Glomerular visceral epithelial cell (primary cell): ENCODE data around the gene SYT14.
A peak's percentile ranks its signal among the peaks of the same experiment; 100 is the strongest.
"Not testable (repeated sequence)": the region's sequence is repeated elsewhere in the genome, so short reads cannot be mapped to it uniquely, and the experiment has no call there.

Experiments used
- DNase-seq: peaks from one replicate; pipeline ENCODE4 v3.0.0-alpha.2; 2016; ENCODE audit errors: extremely low spot score

The SYT14 gene

DNA sequence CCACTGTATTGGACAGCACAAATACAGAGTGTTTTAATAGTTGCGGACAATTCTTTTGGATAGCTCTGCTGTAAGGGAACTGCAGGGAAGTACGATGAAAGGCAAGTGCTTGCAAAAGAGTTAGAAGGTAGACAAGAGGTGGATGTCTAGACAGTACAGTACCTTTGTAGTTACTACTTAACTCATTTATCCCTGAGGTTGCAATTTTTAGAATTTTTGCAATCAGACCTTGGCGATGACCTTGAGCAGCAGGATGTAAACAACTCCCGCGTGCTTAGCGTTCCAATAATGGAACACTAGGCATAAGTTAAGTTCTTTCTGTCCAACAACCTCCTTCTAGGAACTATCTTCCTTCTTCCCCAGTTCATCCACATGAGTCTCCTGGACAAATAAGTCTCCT, 1.9 kb upstream of the SYT14 start:
- DNase-seq, result no peak

DNA sequence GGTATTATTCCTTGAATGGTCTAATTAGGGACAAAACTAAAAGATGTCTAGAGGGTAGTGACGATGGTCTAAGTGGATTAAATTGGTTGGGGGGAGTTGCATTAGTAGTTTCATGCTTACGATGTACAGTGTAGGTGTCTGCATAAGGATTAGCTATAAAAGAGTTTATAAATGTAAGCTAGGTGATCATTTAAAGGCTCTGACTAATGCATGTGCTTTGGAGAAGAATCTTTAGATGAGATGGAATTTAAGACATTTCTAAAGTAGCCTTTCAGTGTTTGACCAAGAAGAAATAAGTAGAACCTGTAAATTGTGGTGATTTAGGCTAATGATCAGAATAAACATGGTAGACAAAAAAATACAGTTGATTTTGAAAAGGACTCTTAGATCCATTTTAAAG, 7.4 kb downstream of the SYT14 start:
- no peak for DNase-seq

DNA sequence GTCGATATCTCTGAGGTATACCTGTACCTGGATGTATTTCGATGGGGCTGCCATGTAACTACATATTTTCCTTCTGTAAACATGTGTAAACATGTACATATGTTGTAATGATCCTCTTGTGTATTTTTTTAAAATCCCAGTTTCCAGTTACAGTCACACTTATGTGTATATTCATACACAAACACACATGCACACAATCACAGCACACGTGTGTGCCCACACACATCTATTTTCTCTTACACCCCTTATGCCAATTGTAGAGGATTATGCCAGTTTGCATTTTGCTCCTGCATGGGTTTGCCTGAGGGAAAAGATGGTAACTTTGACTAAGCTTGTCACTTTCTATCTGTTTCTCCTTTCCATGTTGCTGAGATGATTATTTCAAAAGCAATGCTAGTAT, 10.1 kb downstream of the SYT14 start:
- DNase-seq, result no peak

DNA sequence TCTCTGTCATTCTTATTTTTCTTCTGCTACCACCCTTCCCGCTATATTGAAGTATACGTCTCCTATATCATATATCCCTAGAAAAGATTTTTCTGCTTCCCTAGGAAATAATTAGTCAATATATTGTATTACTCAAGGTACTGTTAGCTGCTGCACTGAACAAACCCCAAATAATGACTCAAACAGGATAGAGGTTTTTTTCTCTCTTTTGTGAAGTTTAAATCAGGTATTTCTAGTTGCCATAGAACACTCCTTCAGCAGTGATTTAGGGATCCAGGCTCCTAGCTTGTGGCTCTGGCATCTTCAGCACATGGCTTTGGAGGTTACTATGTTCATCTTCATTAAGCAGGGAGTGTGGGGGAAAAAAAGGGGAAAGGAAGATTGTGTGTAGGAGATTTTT, 18.1 kb downstream of the SYT14 start:
- no peak for DNase-seq

DNA sequence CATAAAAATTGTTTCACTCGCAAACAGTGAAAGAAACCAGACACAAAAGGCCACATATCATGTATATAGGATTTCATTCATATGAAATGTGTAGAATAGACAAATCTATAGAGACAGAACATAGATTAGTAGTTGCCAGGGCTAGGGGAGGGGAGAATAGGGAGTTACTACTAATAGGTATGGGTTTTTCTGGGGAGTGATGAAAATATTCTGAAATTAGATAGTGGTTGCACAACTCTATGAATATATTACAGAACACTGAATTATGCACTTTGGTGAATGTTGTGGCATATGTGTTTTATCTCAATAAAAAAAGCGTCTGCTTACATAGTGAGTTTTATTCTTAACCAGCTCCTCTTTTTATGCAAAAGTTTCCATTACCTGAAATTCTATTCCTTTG, 21.6 kb downstream of the SYT14 start:
- no peak for DNase-seq

DNA sequence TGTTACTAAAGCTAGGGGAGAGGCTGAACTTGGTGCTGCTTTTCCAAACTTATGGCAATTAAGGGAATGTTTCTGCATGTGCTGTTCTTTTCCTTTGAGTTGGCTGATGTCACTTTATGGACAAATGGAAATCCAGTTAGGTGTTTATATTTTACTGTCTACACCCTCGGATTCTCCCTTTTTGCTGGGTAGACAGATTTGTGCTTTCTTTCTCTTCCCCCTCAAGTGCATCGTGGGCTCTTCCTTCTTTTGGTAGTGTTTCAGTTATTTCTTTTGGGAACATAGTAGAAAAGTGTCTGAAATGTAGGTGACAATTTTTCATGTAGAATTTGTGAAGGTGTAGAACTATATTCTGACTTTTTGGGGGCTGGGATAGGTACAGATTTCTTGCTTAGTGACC, 22.9 kb downstream of the SYT14 start:
- DNase-seq, result no peak

DNA sequence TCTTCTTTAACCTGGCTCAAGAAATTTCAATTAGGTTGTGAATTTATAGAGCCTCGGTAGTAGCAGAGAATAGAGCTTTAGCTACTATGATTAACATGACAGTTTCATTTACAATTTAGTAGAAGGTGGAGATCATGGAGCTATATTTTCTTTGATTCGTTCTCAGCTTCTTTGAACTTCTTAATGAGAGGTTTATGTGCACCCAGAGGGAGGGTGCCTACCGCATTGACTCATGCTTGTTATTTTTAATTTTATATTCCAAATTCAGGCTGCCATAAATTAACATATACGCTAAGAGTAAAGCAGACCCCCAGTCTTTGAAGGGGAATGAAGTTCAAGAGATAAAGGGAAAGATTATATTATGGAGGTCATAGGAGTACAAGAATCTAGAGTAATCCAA, 24.4 kb downstream of the SYT14 start:
- DNase-seq, result no peak

DNA sequence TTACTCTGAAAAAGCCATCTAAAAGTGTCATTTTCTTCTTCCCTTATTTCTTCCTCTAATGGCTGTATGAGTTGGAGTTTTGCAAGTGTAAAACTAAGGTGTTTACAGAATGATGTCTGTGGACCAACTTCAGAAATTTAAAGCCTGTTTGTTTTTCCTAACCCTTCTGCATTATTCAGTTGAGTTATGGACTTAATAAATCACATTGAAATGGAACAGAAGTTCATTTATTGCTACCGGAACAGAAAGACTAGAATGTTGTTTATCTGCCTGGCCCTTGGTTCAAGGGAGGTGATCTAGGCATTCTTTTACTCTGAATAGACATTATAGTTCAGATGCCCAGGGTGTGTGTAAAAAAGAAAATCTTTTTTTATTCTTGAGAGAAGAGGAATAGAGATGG, 24.8 kb downstream of the SYT14 start:
- DNase-seq, result no peak

DNA sequence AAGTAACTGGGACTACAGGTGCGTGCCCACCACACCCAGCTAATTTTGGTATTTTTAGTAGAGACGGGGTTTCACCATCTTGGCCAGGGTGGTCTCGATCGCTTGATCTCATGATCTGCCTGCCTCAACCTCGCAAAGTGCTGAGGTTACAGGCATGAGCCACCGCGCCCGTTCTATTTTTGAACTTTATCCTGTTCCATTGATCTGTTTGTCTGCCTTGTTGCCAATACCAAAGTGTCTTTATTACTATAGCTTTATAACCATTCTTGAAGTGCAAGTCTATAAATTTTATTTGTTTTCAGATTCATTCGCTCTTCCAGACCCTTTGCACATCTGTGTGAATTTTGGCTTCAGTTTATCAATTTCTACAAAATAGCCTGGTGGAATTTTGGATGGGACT, 28.0 kb downstream of the SYT14 start:
- DNase-seq, result no peak

DNA sequence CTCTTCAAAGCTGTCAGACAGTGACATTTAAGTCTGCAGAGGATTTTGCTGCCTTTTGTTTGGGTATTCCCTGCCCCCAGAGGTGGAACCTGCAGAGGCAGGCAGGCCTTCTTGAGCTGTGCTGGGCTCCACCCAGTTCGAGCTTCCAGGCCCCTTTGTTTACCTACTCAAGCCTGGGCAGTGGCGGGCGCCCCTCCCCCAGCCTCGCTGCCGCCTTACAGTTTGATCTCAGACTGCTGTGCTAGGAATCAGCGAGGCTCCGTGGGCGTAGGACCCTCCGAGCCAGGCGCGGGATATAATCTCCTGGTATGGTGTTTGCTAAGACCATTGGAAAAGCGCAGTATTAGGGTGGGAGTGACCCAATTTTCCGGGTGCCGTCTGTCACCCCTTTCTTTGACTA, 40.7 kb downstream of the SYT14 start:
- DNase-seq, result not testable (repeated sequence)

DNA sequence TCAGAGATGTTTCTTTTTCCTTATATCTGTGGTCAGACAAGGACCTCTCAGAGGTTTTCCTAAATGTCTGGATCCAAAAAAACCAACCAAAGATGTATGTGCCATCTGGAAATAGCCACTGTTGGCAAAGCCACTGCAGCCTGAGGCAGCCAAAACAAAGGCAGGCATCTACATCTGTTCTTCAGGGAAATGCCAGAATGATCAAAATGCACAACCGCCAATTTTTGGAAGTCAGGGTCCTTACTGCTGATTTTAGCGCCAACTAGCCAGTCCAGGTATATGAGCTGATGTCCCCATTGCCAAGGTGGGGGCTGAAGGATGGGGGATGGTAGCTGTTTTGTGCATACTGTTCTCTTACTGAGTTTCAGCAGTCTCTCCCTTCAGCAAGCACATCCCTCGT, 45.9 kb downstream of the SYT14 start:
- no peak for DNase-seq

DNA sequence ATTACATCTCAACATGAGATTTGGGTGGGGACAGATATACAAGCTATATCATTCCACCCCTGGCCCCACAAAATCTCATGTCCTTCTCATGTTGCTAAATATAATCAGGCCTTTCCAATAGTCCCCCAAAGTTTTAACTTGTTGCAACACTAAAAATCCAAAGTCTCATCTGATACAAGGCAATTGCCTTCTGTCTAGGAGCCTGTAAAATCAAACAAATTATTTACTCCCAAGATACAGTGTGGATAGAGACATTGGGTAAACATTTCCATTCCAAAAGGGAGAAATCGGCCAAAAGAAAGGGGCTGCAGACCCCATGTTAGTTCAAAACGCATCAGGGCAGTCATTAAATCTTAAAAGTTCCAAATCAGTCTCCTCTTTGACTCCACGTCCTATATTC, 47.0 kb downstream of the SYT14 start:
- no peak for DNase-seq

DNA sequence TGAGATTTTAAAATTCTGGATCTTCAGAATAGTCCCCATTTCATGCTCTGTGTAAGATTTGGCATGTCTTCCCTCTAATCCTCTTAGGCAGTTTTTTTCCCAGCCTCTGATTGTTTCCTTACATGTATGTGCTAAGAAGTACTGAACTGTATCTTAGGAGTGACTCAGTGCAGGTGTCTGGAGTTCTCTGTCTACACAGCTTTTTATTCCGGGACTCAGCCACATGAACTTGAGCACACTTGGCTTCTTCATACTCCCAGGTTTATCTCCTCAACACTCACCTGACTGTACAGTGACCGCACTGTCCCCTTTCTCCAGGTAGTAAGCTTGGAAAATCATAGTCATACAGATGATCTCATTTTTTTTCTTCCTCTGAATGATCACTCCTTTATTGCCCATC, 50.7 kb downstream of the SYT14 start:
- peak; percentile 48 for DNase-seq

DNA sequence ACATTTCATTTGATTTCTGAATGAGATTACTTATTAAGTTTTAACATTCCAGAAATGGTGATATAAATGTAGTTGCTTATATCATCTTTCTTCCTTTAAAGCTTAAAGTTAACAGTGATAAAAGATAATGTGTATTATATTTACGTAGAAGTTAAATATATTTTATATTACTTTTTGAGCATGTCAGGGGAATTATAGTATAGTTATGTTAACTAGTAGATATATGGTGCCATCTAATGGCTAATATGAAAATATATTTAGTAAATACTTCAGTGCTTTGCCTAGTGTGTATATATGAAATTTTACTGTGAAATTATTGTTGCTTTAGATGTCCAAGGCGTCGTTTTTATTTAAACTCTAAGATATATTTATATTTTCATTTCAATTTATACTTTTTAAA, 51.5 kb downstream of the SYT14 start:
- DNase-seq, result peak; percentile 16

DNA sequence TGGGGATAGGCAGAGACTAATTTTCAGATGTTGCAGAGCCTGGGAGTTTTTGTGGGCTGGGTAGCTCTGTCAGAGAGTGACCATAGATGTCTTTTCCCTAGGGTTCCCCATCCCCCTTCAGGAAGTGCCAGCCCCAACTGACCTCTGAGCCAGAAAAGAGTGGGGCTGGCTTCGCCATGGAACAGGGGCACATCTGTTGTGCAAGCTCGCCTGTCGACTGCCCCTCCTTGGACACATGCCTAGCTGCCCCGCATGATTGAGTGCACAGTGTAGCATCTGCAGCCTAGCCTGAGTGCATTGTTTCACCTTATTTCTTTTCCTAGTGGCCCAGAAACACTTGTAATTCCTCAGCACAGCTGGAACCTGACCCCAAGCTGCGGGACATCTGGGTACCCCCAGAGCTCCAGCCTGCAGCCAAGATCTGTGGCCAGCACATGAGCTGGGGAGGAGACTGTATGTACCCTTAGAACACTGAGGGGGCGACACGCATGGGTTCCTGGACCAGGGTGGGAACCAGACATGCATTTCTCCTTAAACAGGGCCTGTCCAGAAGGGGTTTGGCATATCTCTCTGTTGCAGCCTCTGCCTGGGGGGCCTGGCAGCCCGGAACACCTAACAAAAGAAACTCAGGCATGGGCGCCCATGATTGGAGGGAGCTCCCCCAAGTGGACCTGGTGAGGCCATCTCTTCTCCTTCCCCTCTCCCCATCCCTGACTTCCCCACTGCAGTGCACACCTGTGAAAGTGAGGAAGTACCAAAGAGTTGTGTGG, 55.2 kb downstream of the SYT14 start:
- DNase-seq, result no peak

DNA sequence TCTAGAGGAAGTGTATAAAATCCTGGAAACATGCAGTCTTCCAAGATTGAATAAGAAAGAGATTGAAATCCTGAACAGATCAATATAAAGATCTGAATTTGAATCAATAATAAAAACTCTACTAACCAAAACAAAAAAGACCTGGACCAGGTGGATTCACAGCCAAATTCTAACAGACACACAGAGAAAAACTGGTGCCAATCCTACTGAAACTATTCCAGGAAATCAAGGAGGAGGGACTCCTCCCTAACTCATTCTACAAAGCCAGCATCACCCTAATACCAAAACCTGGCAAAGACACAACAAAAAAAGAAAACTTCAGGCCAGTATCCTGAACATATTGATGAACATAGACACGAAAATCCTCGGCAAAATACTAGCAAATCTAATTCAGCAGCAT, 58.3 kb downstream of the SYT14 start:
- no peak for DNase-seq

DNA sequence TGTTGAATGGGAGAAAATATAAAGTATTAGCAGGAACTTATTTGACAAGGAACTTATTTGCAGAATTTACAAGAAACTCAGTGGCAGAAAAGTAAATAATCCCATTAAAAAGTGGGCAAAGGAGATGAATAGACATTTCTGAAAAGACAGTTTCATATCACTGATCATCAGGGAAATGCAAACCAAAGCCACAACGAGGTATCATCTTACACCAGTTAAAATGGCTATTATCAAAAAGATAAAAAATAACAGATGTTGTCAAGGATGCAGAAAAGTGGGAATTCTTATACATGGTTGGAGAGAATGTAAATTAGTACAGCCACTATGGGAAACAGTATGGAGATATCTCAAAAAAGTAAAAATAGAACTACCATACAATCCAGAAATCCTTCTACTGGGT, 61.0 kb downstream of the SYT14 start:
- DNase-seq, result no peak

DNA sequence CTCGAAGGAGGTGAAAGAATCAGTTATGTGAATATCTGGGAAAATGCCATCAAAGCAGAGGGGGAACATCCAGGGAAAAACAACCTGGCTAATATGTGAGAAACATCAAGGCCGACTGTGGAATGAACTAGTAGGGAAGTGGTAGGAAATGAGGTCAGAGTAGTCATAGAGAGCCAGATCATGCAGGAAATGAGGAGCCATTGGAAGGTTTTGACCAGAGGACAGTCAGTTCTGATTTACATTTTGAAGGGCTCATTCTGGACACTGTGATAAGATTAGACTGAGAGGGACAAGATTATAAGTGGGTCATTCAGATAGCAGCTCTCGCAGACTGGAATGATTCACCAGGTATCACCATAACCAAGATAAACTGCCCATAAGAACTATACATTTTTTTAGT, 63.7 kb downstream of the SYT14 start:
- no peak for DNase-seq

DNA sequence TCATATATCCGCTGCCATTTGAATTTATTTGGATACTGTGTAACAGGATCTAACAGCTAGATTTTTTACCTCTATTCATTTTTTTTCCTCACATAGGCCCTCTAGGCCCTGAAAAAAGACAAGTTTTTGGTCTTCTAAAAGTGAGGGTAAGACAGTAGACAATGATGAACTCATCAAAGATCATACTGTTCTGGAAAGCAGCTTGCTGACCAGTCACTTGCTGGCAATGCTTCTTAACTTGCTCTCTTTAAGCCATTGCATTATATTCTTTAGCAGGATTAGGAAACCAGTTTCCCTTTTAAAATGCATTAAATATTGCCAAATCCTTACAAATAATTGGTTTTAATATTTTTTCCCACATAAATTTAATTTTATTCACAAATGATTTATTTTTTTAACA, 65.5 kb downstream of the SYT14 start:
- no peak for DNase-seq

DNA sequence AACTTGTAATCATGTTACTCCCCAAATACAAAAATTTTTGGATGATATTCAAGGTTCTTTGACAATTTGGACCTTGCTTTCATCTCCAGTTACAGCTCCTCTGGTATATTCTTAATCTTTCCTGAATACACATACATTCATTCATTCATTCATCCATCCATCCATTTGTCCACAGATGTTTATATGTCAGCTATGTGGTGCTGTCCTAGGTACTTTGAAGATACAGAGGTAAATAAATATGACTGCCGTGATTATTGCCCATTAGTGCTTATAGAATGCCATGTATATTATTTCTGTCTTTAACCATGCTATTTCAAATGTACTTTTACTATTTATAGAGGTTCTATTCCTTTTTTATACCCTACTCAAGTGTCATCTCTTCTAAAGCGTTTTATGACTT, 72.1 kb downstream of the SYT14 start:
- DNase-seq, result no peak

DNA sequence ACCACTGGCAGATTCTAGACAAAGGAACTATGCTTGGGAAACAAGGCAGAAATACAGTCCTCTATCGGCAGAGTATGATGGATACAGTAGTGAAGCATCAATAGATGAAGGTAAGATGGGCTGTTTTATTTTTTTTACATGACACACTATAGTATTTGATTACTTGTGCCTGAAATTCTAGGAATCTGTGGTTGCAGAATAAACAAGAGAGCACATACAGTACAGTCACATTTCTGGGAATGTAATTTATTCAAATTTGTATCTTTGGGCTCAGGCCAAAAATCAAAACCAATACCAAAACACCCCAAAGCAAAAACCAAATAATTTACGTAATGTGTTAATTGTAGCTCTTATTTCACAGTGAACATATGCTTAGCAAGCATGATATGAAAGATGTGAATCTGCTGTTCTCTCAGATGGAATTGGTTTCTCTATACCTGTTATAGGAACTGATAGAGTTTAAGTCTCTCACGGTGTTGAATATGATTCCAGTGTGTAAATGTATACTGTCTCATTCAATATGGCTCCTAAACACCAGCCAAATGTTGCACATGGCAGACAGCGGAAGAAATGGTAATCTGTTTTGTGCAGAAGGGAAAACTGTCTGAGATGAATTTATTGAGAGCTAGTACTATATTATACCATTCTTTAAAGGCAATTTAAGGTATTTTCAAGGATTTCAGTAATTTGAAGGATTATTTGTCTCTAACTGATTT, 83.3 kb downstream of the SYT14 start:
- no peak for DNase-seq

DNA sequence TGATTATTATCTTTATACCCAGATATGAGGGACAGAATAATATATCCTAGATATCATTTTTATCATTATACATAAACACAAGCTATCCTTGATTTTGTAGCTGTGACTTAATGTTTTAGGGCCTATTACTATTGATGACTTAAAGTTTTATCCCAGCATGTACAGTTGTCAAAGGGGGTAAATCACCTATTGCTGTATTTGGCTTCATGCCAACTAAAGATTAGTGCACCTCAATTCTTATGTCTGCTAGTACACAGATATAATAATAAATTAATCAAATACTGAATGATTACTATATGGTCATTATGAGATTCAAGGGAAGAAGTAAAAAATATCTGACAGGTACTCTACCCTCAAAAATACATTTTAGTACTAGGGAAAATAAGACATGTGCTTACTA, 84.0 kb downstream of the SYT14 start:
- no peak for DNase-seq

DNA sequence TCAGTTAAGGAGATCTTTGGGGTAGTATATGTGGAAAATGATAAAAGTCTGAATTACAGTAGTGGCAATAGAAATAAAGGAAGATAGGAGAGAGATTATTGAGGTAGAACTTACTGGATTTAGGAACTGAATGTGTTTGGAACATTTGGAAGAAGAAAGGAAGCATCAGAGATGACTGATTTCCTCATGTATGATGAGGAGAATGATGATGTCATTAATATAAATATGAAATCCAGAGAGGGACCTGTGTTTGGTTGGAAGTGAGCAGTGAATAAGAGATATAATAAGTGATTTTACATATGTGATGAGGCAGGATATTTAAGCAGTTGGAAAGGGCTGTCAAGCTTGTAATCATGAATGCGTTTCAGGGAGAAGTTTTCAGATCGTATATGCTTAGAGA, 86.3 kb downstream of the SYT14 start:
- no peak for DNase-seq

DNA sequence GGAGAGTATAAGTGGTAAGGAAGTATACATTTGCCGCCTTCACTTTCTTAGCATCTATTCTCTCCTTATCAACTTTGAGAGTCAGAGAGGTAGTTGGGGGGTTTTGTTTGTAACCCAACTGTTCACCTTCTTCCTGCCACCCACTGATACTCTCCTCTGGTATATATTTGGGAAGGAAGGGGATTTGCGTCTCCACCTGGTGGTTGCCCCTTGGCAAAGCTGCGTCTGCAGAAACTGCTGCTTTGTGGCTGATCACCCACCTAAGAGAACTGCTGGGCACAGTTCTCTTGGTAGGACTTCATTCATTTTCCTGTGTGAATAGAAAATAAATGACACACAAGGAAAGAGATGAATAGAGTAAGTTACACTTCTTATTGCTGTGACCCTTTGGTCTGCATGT, 87.0 kb downstream of the SYT14 start:
- DNase-seq, result no peak
